ENCODE measurements around the gene RASAL1.

DNA sequence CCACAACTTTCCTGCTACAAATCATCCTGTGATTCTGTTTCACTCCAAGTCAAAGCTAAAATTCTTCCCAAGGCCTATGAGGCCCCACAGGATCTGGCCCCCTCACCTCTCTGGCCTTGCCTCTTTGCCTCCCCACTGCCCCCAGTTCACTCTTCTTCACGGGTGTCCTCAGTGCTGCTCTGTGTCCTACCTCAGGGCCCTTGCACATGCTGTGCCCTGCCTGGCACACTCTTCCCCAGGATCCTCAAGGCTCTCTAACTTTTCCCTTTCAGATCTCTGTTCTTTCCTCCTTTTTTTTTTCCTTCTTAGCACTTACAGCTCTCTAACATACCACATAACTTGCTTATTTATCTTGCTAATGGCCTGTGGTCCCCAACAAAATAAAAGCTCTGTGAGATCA, 29.2 kb downstream of the RASAL1 start:
- TF ChIP-seq, protein P1, sequence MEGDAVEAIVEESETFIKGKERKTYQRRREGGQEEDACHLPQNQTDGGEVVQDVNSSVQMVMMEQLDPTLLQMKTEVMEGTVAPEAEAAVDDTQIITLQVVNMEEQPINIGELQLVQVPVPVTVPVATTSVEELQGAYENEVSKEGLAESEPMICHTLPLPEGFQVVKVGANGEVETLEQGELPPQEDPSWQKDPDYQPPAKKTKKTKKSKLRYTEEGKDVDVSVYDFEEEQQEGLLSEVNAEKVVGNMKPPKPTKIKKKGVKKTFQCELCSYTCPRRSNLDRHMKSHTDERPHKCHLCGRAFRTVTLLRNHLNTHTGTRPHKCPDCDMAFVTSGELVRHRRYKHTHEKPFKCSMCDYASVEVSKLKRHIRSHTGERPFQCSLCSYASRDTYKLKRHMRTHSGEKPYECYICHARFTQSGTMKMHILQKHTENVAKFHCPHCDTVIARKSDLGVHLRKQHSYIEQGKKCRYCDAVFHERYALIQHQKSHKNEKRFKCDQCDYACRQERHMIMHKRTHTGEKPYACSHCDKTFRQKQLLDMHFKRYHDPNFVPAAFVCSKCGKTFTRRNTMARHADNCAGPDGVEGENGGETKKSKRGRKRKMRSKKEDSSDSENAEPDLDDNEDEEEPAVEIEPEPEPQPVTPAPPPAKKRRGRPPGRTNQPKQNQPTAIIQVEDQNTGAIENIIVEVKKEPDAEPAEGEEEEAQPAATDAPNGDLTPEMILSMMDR (optimal IDR thresholded peaks at IDR 0.05 in 1 of 3, IDR thresholded peaks at IDR 0.05 in 1 of 3, conservative IDR thresholded peaks at IDR 0.05 in 1 of 3; ENCODE audit: extremely low read depth in 1 of 3, insufficient read depth in 2 of 3, low read length in 3 of 3), result no peak
- no peak for TF ChIP-seq EZH2 (IDR thresholded peaks at IDR 0.05; ENCODE audit: low read length)

Data from keratinocyte (primary cell).